ENCODE data around the gene DYRK4.

The DYRK4 gene

GRCh38 chr12:4628406-4628805 lies 66.4 kb downstream of the DYRK4 start:
- DNase-seq, result no peak

GRCh38 chr12:4630262-4630661 lies 68.3 kb downstream of the DYRK4 start:
- DNase-seq, result no peak

GRCh38 chr12:4643747-4644146 lies 81.7 kb downstream of the DYRK4 start:
- DNase-seq, result no peak

- DNase-seq, result no peak
These were observed 83.0 kb downstream of the DYRK4 start for GRCh38 chr12:4645023-4645422.

- DNase-seq, result no peak
These were observed 86.1 kb downstream of the DYRK4 start for GRCh38 chr12:4648104-4648500.

GRCh38 chr12:4648501-4649357 lies 86.7 kb downstream of the DYRK4 start, which contains the start of the genes AKAP3 and NDUFA9:
AKAP3 (minus strand) TSS chr12:4649051; CDS start chr12:4638196, 10,855 bp downstream.
NDUFA9 (plus strand) TSS chr12:4649114; CDS start chr12:4649127, 13 bp downstream.
- DNase-seq, result peak; percentile 83

- DNase-seq, result no peak
These were observed 87.3 kb downstream of the DYRK4 start for GRCh38 chr12:4649358-4649661.

- no peak for DNase-seq
These were observed 91.2 kb downstream of the DYRK4 start for GRCh38 chr12:4653257-4653656.

GRCh38 chr12:4653691-4654090 lies 91.7 kb downstream of the DYRK4 start:
- no peak for DNase-seq

All from central memory CD4-positive, alpha-beta T cell (primary cell).